Body of pancreas (tissue), 4 donors: ENCODE results near the gene SON.

Experiments
- CTCF ChIP-seq, 7 experiments: fragments of 450-650 bp in 4 of 7; fragments of 200-600 bp in 3 of 7; sonication (generic) in 3 of 7; IDR thresholded peaks; one replicate each; pipeline ENCODE4 v1.5.1; 2016 to 2019; ENCODE audit warnings: antibody characterized with exemption in 7 of 7
- POLR2A ChIP-seq, 3 donors: fragments of 450-650 bp; IDR thresholded peaks; one replicate each; pipeline ENCODE4 v1.6.1; 2016; ENCODE audit warnings: antibody characterized with exemption in 3 of 3, mild to moderate bottlenecking in 2 of 3

- TF ChIP-seq CTCF (IDR thresholded peaks at IDR 0.05) (no peak), POLR2A (IDR thresholded peaks at IDR 0.05) (no peak)
Measured at GRCh38 chr21:33618407-33618806, 75.6 kb downstream of the SON start.
